DMS153 treated with DMSO at 0.1 percent for 48 hours (cell line): ENCODE measurements around the gene RALGPS1.

ENCODE experiments used
- DNase-seq: peaks from one replicate; lab custom pipeline; 2025; ENCODE audit not compliant: unreplicated experiment; lab: John Stamatoyannopoulos, UW

RALGPS1 gene

DNA sequence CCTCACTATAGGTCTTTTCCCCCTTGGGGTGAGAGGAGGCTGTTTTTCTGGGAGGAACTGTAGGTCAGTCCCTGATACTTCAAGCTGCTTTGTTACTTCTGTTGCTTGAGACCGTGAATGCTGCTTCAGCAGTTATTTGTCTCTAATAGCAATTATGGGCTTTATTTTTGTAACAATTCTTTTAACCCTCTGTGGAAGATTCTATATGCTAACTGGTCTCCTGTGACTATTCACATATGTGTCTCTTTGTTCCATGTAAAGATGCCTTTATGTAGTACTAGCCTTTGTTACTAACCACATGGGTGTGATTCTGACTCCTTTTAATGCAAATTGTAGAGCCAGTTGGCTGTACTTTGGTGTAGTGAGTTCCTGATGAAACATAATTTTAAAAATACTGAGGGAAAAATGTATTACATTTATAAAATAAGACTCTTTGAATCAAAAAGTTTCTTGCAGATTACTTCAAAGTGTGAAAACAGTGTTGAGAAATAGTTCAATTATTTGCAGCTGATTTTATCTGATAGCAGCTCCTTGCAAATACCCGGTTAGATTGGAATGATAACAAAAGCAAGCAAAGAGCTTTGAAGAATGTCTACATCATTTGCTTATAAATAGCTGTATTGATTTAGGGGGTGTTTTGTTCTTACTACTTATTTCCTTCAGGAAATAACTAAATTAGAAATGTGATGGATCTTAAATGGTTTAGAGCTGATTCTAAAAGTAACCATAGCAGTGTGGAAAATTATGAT lies 161.2 kb downstream of the RALGPS1 start:
- no peak for DNase-seq

DNA sequence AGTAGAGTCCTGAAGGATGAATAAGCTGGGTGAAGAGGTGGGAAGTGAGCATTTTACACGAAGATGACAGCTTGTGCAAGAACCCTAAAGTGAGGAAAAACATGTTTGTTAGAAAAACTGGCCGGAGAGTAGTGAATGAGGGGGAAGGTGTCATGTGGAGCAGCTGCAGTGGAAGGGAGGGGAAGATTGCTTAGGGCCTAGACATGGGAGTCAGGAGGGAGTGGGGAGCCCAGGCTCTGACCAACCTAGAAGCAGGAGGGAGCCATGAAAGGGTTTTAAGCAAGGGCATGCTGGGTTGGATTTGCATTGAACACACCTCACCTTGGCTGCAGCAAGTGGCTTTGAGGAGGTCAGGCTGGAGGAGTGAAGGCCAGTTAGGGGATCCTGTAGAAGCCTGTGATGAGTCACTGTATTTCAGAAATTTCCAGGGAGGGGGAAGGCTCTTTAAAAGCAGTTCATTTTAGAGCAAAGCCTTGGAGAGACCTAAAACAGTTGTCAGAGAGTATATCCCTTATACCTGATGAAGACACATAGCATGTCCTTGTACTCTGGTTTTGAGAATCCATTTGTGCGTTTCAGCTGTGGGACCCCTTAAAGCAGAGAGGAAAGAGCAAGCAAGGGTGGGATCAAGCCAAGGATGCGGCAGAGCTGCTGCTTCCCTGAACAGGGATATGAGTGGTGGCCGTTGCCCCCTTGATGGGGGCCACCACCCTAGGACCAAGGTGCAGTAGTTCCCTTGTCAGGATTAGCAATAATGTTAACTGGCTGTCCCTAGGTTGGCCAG lies 162.5 kb downstream of the RALGPS1 start:
- no peak for DNase-seq

DNA sequence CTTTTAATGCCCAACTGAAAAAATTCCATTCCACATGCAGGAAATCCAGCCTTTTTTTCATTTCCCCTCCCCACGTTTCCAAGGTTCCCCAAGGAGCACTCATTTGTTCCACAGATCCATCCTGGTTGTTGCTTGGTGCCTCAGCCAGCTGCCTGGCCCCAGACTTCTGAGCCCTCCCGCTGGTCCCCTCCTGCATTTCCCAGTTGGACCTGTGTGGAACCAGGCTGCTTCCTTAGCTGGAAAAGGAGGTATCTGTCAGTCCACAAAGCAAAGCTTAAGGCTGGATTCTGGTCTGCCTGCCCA lies 163.0 kb downstream of the RALGPS1 start:
- no peak for DNase-seq

DNA sequence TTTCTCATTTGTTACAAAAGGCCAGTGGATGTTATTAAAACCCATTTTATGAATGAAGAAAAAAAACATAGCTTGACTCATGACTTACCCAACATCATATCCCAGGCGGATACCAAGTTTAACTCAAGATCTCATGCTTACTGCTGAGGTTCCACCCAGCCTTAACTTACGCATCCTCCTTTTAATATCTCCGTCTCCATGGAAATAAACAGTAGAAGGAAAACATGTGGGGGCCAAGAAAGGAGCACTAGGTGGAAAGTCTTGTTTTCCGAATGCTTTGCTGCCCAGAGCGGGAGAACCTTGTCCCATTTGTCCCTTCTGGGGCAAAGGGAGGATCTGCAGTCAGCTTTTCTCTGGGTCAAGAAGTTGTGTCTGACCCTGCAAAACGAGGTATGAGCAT lies 163.8 kb downstream of the RALGPS1 start:
- no peak for DNase-seq

DNA sequence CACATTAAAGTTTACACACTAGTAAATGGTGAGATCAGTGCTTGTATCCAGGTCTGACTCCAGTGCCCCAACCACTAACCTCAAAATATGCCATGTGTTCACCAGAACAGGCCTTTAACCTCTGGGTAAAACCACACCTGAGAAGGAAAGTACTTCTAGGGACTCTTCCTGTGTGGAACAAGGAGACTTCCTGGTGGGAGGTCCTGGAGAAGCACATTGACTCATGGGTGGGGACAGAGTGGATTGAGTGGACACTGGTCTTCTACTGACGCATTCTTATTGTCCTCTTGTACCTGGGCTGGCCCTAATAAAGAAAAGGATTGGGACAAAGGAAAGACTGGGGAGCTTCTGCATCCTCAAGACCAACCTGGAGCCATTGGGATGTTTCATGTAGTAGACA lies 164.4 kb downstream of the RALGPS1 start:
- DNase-seq: no peak

DNA sequence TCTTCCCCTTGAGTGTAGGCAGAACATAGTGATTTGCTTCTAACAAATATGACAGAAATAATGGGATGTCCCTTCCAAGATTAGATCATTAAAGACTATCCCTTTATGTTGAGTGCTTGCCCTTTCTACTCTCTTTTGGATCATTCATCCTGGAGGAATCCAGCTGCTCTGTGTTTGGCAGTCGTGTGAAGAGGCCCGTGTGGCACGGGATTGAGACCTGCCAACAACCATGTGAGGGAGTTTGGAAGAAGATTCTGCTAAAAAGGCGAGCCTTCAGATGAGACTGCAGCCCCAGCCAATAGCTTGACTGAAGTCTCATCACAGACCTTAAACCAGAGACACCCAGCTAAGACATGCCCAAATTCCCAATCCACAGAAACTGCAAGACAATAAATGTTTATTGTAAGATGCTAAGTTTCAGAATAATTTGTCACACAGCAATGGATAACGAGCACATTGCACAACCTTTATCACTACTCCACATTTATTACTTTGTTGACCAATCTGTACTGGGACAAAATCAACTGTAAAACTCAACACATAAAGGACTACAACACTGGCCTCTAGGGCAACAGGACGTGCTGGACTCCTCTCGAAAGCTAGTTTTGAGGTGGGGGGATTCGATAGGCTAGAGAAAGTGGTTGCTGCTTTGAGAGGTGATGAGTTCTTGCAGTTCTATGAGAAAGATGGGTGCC lies 165.0 kb downstream of the RALGPS1 start:
- DNase-seq: no peak

DNA sequence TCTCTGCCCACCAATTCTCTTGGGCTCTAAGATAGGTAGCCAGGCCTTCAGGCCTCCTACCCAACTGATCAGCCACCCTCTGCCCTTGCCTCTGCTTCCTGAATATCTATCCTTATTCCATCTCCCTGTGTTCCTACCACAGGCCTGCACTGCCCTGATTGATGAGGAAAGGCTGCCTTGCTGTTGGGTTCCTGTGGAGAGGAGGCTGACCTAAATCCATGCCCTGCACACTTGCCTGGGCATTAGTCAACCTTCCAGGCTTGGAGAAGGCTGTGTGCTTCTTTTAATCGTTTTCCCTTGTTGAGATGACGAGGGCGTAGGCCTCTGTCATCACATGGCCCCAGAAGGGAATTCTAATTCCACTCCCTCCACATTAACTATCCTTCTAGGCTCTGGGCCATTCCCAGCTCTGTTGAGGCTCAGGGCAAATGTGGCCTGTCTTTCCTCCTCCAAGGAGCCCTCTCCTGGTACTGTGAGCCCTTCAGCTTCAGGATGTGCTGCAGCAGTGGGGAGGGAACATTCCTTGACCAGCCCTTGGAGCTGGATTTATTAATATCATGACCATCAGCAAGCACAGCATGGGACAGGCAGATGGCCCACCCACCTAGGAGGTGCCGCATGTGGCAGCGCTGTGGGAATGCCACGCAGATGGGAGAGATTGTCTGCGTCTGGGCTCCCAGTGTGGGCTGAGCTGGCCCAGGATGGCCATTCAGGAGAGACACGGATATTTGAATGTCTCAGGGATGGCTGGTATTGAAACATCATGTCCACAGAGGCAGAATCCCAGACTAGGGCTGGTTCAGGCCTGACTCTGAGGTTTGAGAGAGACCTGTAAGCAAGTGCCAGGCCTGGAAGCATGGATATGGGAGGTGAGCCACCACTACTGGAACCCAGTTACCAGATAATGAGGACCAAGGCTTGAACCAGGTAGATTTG lies 166.9 kb downstream of the RALGPS1 start:
- no peak for DNase-seq

DNA sequence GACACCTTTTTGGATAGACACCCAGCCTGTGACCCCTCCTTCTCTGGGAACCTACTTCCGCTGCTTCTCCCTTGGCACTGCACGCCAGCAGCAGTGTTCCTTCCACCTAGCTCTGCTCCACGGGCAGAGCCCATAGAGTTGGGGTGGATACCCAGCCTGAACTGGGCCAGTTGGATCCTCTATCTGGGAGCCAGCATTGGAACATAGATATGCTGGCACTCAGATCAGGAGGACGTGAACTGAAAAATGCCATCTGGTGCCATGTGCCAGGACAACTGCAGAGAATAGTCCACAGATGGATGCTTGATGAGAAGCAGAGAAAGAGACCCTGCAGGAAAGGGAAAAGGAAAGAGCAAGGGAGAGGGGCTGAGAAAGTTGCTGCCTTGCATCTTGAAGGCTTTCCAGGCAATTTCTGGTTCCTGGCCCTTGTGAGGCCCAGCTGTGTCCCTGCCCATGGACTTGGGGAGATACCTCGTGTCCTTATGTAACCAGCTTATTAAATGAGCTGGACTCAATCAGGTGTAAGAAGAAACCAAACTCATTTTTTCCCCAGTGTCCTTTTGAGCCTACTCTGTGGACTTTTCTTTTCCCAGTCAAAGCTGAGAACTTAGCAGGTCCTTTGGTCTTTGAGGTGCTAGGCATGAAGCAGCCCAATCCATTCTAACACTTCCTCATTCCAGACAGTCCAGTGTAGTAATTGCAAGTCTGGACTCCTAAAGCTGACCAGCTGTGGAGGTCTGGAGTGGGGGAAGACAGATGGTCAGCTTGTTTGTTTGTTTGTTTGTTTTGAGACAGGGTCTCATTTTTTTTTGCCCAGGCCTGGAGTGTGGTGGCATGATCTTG lies 168.8 kb downstream of the RALGPS1 start:
- DNase-seq: no peak

DNA sequence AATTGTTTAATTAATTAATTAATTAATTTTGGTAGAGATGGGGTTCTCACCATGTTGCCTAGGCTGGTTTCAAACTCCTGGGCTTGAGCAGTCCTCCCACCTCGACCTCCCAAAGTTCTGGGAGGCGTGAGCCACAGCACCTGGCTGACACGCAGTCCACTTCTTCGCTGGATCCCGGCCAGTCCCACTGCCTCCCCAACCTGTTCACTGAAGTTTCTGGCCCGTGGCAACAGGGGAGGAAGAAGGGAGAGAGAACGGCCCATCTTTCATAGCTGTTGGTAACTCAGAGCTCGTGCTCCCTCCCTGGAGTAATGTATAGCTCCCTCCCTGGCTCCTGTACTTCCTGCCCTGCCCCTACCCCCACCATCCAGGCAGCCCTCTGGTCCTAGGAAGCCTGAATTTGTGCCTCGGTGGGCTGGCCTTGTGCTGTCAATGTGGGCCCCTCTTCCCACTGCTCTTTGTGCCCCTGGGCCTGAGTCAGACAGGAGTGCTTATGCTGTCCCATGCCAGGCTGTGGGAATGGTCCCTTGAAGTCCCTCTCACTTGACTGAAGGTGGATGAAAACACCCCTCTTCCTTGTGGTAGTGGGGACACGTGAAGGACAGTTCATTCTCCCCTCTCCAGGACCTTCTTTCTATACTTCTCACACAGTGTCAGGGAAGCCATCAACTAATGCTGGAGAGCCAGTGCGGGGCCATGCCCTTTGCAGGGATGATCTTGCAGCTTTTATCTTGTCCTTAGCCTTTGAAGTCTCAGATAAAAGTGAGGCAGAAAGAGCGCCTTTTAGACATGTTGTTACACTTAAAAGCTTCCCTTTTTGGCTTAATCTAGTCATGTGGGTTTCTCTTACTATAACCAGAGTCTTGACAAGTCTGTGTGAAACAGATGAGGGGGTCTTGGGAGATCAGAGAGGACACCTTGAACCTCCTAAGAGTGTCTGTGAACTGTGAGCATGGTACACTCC lies 169.8 kb downstream of the RALGPS1 start:
- DNase-seq: no peak

DNA sequence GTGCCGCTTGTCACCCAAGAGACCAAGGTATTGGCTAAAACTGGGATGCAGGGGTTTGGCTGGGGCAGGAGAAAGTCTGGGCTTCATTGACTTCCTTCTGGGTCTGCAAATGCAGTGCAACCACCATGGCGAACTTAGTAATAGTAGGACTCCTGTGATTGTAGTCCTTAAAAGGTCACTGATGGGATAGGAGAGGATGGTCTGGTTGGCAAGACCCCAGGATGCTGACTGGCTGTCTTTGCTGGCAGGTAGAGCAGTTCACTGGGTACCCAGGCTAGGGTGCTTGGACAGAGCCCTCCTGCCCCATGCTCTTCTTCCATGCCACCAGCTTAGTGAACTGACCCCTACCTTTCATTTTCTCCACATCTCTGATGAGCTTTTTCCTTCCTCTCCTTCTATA lies 170.6 kb downstream of the RALGPS1 start:
- no peak for DNase-seq

DNA sequence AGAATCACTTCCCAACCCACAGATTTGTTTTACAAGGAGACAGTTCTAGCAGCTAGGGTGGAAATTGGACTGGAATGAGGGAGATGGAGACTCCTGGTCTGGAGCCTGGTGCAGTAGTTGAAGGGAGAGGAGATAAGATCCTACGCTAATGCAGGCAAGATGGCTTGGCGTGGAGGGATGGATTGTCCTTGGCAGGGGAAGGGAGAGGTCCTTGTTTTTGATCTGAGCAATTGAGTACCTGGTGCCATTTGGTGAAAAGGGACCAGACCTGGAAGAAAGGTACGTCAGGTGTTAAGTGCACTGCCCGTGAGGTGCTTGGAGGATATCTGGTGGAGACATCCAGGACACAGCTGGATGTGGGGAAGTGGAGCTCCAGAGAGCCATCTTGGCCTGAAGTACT lies 172.2 kb downstream of the RALGPS1 start:
- DNase-seq: no peak

DNA sequence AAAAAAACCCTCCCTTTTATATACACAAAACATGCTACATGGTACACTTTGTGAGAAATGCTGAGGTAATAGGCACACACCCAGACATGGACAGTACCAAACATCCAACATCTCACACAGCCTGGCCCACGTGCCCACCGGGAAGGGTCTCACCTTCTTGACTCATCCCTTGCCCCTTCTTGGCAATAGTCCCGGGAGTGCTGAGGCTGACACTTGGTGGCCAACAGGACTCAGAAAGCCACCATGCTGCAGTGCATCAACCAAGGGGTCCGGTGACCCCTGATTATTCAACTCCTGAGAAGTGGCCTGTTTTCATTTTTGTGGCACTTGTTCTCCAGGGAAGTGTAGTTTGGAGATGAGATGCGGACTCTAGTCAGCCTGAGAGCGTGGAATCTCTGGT lies 172.8 kb downstream of the RALGPS1 start:
- DNase-seq: no peak

DNA sequence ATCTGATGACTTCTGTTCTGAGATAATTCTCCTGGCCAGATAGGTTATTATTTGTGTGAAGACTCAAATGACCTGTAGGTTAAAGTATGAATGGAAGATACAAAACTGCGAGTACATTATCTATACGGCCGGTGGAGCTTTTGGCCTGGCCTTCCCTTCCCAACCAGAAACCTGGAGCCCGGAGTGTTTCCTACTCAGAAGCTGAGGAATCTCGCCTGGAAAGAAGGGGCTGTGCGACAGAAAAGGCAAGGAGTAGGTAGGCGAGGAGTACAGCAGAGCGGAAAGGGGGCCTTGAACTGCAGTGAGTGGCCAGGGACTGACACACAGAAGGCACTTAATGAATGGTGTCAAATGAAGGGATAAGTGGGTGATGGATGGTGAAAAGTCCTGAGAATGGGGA lies 173.3 kb downstream of the RALGPS1 start:
- DNase-seq: no peak

DNA sequence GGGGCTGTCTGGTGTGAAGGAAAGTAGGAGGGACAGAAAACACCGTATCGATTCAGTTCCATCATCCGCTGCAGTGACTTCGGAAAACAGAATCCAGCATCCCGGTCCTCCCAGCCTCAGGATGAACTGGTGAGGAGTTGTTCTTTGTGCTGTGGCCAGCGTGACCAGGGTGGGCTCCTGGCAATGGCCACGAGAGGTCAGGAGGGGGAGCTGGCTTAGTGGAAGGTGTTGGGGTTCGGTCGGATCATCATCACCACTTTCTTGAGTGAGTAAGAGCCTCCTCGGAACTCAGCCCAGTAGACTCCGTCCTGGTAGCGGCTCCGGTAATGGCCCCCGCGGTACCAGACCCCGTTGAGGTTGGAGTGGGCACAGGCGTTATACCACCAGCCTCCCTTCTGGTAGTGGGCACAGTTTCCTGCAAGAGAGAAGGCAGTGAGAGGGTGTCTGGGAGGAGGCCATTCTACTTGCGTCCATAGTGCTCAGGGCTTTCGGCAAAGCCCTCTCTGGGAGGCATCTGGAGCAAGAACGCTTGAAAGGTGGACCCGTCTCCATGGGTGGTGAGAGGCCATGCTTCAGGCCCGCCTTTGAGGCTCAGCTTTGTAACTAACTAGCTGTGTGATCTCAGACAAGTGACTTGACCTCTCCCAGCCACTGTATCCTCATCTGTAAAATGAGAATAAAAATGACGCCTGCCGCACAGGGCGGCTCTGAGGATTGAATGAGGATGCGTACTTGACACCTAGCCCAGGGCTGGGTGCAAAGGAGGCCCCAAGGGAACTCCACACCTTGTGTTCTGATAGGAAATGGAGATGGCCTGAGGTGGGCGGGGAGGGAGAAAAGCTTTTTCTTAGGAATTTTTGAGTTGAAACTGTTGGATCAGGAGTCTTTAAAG lies 174.4 kb downstream of the RALGPS1 start:
- DNase-seq: no peak

DNA sequence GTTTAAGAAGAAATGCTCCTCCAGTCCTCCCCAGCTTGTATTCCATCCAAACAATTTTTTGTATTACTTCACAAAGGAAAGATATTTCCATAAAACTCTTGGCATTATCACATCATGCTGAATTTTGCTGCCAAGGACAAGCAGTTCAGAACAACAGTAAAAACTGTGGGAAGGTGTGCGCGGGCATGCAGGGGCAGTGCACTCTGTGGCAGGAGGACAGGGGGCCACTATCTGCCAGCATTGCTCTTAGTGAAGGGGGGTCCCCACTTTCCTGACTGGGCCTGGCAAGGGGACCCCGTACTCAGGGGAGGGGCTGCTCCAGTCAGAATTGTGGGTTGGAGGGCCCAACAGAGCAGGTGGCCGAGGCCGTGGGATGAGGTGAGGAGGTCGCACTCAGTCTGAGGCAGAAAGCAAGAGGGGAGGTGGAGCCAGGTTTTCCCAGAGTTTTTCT lies 175.1 kb downstream of the RALGPS1 start:
- no peak for DNase-seq

DNA sequence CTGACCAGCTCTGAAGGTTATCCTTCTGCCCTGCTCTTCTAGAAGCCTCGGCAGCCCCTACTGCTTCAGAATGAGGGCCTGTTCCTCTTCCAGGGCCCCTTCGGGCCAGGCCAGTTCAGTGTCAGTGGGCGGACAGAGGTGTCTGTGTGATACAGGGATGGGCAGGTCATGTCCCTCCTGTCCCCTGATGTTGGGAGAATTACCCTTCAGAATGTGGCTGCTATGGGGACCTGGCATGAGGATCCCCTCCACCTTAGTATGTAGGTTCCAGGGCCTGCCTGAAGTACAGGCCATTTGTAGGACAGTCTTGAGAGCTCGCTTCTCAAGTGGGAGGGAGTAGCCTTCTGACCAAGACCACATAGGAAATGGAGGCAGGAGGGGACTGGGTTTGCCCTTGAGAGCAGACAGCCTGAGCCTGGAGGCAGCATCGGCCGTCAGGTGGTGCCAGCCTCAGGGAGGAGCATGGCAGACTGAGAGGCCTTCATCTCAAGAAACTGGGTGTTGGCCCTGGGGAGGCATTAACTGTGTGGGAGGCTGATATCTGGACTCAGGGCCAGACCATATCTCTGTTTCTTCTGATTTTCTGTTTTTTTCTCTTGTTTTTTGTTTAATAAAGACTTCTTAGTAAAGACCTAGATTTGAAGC lies 175.9 kb downstream of the RALGPS1 start:
- no peak for DNase-seq

DNA sequence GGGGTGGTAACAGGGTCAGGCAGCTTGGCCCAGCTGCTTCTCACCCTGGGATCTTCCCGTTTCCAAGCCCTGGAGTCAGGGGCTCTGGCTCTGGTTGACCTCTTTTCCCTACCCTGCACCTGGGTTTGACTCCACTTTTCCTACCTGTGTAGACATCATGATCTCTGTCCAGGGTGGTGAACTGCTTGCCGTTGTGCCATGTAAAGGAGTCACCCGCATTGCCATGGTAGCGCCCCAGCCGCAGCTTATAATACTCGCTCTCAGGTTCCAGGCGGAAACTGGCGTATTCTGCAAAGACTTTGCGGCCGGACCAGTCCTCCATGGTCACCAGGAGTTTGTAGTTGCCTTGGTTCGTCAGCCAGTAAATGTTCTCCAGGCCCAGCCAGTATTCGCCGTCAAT lies 176.9 kb downstream of the RALGPS1 start:
- DNase-seq: no peak
